Cerebellar cortex (tissue), 1 donor: ENCODE data around the gene ABHD14A.
A peak's percentile ranks its signal among the peaks of the same experiment; 100 is the strongest.

Experiments
- DNase-seq: peaks from one replicate; pipeline ENCODE4 v3.0.0-alpha.2; 2015; ENCODE audit warnings: low spot score

The ABHD14A gene

DNA sequence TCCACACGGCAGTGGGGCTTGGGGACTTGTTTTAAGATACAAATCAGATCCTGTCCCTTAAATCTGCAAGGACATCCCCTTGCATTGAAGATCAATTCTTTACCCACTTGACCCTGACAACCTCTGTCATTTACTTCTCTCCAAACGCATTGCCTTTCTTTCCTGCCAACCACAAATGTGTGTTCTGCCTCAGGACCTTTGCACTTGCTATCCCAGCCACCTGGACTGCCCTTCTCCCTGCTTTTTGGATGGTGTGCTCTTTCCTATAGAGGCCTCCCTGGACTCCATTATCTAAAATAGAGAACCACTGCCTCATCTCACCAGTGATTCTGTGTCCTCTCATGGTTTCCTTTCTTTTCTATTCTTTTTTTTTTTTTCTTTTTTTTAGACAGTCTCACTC, 22.3 kb downstream of the ABHD14A start:
- no peak for DNase-seq

DNA sequence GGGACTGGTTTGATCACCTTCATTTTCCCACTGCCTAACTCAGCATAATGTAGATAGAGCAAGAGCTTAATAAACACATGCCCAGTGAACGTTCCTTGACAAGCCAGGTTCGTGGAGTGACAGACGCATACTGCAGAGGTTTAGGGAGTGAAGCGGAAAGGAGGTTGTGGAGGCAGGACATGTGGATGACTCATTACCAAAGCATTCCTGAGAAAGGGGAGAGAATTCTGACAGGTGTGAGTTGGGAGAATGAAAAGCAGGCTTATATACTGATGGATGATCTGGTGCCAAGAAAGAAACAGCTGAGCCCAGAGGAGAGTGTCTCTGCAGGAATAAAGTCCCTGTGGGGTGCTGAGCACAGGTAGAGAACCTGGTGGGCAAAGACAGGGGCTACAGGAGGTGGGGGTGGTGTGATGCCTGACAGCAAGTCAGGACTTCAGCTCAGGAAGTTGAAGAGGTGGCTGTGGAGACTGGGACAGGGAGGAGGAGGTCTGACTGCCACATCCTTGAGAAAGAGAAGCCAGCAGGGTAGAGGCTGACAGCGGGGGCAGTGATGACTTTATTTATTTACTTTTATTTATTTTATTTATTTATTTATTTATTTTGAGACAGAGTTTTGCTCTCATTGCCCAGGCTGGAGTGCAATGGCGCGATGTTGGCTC, 23.2 kb downstream of the ABHD14A start:
- DNase-seq = no peak

DNA sequence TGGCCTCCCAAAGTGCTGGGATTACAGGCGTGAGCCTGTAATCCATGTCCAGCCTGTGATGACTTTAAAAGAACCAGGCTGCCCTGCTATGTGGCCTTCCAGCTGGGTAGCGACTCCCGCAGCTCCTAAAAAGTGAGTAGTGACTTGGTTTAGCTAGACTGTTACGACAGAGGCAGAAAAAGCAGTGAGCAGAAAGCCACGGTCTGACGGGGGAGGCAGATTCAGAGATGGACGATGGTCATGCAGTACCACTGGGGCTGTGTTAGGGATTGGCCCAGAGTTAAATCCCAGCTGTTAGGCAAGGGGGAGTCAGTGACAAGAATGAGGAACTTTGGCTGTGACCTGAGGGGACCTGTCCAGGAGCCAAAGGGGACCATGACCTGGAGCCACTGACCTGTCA, 23.9 kb downstream of the ABHD14A start:
- no peak for DNase-seq

DNA sequence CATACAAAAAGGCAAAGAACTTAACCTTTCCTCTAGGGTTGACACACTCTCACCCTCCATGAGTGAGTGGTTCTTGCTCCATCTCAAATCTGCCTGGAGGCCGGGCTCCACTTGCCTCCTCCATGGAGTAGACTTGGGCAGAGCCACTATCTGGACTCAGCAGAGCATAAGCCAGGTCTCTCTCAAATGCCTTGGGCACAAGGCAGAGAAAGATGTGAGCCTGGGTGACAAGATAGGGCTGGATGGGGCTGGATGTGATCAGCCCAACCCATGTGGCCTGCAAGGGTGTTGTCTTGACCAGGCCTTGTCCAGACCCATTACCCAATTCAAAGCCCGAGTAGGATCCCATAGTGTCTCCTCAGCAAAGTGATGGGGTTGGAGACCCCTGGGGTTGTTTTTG, 25.0 kb downstream of the ABHD14A start:
- DNase-seq = no peak

DNA sequence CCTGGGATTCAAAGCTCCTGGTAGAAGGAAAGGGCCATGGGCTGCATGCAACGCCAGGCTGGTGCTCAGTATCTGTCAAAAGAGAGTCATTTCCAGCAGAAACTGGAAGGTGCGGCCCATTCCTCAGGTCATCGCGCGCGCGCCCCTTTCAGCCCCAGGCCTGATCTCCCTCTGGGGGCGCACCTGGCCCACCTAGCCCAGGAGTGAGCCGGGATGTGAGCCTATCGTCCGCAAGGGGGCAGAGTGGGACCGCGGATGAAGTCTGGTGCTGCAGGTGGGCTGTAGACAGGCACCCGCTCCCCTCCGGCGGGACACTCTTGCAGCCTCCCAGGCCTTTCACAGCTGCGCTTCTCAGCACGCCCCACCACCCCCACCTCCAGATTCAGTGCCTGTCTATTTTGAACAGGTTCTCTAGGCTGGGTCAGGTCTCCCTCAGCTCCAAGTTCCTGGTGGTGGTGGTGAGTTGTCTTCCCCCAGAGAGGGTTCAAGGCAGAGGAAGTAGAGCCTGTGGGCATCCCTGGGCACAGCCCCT, 26.6 kb downstream of the ABHD14A start:
- peak; percentile 88 for DNase-seq

DNA sequence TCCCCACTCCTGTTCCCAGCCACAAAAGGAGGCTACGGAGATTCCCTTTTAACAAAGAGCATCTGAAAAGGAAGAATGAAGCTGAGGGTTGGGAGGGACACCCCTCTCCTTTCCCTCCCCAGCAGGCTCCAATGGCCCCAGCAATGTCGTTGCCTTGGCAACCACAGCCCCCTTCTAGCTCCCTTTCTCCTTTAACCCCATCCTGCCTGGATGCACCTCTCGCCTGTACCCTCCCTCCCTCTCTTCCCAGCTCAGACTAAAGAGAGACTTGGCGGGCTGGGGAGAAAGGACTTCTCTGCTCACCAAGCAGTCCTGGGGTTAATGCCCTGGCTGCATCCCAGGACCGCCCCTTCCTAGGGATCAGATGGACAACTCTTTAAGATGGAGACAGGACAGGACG, 27.9 kb downstream of the ABHD14A start:
- DNase-seq = no peak

DNA sequence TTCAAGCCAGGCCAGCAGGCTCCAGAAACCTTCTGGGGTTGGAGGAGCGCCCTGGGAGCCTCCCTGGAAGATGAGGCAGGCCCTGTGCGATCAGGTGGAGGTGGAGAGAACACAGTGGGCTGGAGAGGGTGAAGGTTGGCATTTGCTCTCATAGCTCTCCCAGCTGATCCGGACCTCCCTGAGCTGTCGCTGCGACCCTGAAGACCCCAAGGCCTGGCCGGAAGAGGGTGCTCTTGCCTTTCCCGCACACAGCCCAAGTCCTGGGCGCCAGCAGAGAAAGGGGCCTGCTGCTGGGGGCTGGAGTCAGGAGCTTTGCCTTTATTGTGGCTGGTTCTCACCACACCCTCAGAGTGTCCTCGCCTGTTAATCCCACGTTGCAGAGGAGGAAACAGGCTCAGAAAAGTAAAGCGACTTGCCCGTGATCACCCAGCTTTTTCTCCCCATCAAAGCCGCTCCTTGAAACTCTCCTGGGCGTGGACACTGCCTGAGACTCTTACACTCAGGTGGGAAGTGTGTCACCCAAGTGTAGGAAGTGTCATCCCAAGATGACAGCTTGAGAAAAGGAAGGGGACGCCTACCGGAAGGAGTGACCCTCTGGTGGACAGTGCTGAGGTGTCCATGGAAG, 29.4 kb downstream of the ABHD14A start:
- peak; percentile 51 for DNase-seq

DNA sequence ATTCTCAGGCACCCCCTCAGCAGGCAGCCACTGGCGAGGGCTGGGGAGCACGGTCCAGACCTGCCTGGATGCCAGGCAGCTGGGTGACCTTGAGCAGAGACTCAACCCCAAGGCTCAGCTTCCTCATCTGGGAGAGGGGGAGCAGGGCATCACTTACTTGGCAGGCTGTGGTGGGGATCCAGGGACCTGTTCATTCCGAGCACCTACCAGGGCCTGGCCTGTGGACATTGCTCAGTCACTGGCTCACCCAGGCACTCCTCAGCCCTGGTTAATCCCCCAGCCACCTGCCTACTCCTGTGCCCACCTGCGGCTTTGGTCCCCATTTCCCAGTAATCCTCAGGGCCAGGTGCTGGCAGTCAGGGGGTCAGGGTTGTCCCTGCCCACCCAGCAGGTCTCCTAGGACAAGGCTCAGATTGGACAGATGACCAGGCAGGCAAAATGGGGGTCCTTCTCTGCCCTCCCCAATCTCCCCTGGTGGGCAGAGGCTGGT, 30.1 kb downstream of the ABHD14A start:
- no peak for DNase-seq

DNA sequence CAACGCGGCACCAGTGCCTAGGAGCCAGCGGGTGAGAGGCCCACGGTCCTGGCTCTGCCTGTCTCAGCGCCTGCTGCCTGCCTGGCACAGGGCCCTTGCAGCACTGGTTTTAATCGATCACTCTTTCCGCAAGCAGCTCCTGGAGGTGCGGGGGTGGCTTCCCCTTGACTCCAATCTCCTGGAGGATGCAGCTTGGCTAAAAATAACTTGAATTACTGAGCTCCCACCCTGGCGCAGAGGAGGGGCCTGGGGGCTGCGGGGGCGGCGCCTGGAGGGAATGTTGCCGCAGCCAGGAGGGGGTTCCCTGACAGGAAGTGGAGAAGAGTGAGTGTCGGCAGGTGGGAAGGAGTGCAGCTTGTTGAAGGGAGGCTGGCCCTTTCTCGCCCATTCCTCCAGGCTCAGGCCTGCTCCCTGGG, 30.7 kb downstream of the ABHD14A start:
- no peak for DNase-seq

DNA sequence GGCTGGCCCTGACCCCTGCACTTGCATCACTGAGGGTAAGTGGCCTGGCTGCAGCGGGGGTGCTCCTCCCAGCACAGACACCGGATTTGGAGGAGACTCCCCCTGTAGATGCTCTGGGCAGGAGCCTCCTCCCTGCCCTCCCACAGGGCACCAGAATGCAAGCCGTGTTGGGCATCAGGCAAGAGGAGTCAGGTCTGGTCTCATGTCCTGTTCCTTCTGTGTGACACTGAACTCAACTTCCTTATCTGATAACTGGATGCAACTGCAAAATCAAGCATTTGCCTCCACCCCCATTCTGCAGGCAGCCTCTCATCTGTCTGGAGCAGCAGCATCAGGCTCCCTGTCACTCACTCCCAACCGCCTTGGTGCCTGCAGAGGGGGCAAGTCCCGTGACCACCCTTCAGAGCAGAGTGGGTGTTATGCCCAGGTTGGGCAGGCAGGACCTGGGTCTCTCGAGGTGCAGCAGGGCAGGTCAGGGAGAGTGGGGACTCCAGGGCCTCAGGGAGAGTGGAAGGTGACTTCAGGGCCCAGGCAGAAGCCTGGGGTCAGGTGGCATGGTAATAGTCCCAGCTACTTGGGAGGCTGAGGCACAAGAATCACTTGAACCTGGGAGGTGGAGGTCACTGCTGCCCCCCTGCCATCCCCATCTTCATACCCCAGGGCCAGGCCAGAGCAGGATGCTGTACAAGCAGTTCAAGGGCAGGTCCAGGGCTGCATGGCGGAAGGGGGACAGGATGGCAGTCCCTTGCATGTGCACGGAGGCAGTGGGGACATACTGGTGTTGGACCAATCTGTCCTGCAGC, 31.4 kb downstream of the ABHD14A start:
- DNase-seq = no peak

DNA sequence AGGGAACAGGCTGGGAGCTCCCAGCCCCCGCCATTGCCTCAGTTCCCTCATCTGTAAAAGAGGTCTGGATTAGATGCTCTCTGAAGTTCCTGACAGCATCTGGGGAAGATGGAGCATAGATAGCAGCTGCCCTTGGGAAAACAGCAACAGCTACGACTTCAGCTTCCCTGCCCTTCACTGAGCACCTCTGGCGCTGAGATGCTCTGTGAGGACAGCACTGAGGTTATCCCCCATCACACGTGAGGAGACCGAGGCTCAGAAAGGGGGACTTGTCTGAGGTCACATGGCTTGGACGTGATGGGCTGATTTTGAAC, 31.9 kb downstream of the ABHD14A start:
- no peak for DNase-seq

DNA sequence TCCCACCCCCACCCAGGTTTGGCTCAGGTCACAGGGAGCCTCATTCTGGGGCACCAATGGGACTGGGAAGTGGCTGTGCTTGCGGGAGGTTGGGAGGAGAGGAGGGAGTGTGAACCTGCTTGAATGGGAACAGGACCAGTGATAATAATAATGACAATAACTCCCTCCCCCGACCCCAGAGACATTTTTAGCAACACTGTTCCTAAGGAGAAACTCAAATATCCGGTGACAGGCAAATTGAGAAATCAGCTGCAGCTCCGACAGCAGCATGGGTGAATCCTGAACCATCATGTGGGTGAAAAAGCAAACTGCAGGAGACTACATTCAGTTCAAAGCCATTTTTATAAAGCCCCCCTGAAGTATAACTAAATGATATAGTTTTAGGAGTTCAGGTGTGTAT, 32.4 kb downstream of the ABHD14A start:
- DNase-seq = no peak

DNA sequence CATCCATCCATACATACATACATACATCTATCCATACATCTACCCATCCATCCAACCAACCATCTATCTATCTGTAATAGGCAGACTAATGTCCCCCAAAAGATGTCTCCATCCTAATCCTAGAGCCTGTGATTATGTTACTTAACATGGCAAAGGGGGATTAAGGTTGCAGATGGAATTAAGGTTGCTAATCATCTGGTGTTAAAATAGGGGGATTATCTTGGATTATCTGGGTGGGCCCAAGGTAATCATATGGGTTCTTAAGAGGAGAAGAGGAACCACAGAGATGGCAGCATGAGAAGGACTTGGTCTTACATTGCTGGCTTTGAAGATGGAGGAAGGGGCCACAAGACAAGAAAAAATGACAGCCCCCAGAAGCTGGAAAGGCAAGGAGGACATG, 35.6 kb downstream of the ABHD14A start:
- DNase-seq = no peak

DNA sequence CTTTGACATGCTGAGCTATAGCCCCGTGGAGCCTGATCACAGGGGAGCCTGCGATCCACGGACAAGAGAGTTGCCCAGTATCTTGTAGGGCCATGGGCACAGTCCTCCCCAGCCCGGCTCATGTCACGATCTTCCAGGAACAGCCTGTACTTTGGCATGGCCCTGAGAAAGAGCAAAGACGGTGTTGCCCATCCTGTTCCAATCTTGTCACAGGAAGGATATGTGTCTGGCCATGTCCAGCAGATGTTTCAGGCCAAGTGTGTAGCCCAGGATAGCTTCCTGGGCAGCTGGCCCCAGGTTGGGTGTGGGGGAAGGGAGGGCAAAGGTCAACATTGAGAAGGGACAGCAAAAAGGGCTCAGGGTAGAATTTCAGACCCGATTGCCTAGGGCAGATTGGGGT, 37.8 kb downstream of the ABHD14A start:
- DNase-seq = no peak

DNA sequence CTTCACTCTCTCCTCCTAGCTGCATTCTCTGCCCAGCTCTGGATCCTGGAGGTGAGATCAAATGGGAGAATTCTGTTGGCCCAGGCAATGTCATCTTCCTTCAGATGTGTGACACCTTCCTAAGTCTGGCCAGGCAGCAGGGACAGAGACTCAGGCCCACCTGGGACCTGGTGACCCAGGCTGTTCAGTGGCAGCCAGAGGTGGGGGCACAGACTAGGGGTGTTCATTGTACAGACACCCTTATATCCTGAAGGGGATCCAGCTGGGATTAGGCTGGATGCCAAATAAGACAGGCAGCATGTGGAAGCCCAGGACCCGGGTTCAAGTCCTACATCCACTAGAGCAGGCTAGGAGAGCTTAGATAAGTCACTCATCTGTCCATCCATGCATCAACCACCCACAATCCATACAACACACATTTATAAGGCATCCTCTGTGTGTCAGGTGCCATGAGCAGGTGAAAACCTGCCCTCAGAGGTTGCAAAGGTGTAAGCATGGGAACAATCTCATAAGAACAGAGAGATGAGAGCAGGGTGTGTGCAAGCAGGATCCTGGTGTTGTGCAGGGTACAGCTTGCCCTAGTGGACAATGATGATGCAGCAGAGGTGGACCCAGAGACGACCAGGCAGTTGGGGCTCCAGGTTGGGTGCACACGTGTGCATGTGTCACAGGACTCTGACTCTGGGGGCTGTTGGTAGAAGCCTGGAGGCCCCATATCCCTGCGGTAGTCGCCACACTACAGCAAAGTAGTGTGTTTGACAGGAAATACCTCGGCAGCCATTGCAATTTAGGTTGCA, 39.1 kb downstream of the ABHD14A start:
- DNase-seq = no peak

DNA sequence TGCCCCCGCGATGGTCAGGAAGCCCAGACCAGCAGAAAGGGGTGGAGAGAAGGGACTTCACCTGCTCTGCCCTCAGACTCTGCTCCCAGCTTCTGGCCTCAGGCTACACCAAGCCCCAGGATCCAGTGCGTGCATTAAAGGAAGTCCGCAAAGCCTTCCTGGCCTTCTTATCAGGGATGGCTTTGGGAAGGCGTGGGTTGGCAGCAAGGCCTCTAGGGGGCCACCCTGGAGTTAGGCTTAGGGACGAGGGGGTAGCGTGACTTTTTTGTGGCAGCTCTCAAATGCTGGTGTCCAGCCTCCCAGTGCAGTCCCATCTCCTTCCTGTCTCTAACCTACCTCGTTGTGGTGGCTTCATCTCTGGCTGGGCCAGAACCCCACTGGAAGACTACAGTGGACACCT, 39.7 kb downstream of the ABHD14A start:
- DNase-seq = peak; percentile 43

DNA sequence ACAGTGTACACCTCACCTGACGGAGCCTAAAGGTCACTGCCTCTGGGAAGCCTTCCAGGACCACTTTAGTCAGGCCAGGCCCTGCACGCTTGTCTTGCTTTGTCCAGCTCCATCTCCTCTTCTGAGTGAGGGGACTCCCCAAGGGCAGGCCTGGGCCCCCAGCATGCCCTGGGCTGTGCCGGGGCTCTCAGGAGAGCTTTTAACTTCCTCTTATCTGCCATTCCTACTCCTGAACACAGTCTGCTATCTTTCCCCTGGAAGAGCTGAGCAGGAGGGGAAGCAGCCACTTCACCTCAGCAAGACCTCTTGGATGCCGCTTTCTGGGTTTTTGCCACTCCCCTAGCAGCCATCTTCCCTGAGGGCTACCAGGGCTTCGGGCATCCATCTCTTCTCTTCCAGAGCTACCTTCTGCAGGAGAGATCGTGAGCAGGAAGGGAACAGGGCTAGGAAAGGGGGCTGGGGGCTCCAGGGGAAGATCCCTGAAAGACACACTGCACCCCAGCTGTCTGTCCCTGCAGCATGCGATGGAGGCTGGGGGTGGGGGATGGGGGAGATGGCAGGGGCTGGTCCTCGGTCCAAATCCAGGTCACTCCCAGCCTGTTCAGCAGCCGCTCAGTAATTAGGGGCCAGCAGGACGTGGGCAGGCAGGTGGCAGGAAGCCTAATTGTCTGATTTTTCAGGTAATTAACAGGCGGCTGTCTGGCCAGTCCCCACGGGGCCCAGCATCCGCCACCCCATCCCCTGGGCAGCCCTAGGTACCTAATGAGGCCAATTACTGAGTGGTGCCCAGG, 40.8 kb downstream of the ABHD14A start:
- DNase-seq = peak; percentile 76

DNA sequence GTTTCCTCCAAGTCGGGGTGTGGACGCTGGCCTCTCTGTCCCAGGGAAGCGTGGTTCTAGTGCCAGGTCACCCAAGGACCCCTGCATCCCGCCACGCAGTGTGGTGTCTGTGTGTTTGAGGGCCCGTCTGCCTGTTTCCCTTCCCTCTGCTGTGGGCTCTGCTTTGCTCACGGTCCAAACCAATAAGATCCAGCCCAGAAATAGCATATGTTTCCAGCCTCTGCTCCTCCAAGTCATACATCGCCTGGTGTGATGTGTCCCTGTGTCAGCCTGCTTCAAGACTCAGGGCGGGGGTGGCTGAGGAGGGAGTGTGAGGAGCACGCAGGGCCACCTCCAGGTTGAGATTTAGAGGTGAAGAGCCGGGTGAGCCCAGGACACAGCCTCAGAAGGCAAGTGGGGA, 42.7 kb downstream of the ABHD14A start:
- peak; percentile 67 for DNase-seq

DNA sequence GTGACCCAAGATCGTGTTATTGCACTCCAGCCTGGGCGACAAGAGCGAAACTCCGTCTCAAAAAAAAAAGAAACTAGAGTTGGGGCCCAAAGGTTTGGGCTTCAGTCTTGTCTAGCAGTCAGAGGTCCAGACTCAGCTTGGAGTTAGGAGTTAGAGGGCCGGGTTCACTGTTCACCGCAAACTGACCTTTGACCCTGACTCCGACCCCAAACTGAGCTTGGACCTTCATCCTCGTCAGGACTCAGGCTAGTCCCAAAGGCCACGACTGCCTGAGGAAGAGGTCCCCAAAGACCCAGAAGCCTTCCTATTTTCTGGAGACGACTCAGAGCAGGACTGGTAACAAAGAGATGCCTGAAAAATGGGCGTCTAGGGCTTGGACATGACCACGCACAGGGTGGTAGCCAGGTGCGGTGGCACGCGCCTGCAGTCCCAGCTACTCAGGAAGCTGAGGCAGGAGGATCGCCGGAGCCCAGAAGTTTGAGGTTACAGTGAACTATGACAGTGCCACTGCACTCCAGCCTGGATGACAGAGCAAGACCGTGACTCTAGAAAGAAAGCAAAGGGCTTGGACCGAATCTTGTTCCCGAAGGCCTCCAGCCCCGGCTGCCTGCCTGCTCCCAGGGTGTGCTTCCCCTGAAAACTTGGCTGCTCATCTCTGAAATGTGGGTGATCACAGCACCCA, 43.6 kb downstream of the ABHD14A start:
- no peak for DNase-seq

DNA sequence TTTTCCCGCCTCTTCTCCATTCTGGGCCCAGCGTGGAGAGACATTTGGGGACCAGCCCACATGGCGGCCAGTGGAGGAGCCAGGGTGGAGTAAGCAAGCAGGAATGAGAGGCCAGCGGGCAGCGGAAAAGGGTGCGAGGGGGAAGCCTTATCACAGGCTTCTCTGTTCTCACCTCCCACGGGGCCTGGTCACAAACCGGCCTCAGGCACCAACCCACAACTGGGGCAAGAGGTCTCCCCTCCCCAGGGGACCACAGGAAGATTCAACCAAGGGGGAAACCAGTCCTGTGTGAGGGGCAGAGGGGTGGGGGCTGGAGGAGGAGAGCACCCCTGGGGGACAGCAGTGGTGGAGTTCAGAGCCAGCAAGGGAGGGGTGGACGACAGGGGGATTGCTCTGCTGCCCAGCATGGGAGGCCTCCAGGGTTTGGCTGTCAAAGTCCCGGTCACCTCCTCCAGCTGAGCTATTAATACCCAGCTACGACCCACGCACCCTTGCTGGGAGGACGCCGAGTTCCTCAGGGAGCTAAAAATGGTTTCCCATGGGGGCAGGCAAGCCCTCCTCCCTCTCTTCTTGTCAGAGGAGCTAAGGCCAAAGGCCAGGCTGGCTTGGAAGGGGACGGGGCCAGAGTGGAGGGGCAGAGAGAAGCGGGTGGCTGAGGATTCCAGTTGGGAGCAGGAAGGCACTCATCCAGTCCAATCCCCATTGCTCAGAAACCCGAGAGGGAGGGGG, 44.7 kb downstream of the ABHD14A start:
- no peak for DNase-seq
